ENCODE results near the gene LITAFD.
"Not testable (repeated sequence)": the region's sequence is repeated elsewhere in the genome, so short reads cannot be mapped to it uniquely, and the experiment has no call there.

LITAFD gene

DNA sequence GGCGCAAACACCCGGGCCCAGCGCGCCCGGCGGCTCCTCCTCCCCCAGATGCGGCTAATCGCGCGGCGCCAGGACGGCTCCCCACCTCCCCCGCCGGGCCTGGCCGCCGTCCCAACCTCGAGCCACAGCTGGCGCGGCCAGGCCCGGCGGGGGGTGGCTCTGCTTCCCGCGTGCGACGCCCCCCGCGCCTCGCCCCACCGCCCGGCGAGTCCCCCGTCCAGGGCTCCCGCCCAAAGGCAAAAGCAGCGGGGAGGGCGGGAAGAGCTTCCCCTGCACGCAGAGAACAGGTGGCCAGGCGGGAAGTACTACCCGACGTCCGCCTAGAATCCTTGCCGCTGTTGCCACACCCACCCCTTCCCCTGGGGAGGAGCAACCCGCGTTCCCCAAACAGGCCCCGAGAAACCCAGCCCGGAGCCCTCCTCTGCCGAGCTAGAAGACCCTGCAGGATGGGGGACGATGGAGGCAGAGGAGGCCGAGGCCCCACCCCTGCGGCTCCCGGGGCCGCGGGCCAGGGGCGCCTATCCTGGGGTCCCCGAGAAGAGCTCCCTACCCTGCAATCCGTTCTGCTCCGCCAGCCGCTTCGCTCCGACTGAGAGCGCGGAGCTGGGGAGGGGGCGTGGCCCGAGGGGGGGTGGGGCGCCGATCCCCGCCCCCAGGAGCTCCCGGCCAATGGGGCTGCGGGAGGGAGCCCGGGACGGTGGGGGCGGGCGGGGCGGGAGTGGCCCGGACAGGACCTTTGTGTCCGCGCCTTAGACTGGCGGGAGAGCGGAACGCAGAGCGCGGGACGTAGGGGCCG is 13.5 kb upstream of the LITAFD start, which contains the start of gene CARHSP1:
TSS of gene CARHSP1 (minus strand) at position 591 of the 796 bp plus-strand sequence. CDS start 9,678 bp downstream, outside the sequence.
- peak within 1 kb of the TSS; percentile 97 for H3K4me3 ChIP-seq (ENCODE audit: low read length)
- DNase-seq (ENCODE audit: low read depth, low spot score) = peak; percentile 86

DNA sequence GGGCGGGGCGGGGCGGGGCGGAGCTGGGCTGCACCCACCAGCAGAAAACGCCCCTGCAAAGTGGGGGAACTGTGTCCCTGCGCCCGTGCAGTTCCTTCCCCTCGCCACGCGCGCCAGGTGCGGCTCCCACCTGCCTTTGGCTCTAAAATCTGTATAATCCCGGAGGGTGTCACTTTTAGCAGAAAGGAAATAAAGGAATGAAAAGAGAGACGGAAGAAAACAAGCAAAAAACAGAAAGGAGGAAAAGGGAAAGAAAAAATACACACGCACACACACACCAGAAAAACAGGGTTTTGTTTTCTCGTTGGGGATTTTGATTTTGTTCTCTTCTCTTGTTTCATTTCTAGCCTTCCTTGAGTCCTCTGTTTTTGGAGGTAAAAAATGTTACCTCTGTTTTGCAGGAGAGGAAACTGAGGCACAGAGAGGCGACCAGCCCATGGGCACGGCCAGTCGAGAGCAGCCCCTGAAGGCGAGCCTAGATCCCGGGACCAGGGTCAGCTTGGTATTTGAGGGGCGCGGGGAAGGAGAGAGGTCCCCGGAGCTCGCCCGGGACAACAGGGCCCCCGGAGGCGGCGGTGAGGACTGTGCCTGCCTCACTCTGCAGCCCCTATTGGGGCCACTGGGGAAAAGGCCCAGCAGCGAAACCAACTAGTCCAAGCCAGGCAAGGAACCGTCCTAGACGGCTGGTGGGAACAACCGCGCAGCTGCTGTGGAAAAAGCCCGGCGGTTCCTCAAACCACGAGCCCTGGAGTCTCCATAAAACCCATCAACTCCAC is 12.8 kb upstream of the LITAFD start:
- H3K4me3 ChIP-seq (ENCODE audit: low read length) = peak overlapping the region; percentile 48
- DNase-seq (ENCODE audit: low read depth, low spot score) = no peak

GRCh38 chr16:8869988-8870241 is 12.2 kb upstream of the LITAFD start:
- not testable (repeated sequence) for DNase-seq (ENCODE audit: low read depth, low spot score); H3K4me3 ChIP-seq (ENCODE audit: low read length)

- no peak overlapping the region for H3K4me3 ChIP-seq (ENCODE audit: low read length)
- DNase-seq (ENCODE audit: low read depth, low spot score) = no peak
Observed at GRCh38 chr16:8872071-8872470, 10.1 kb upstream of the LITAFD start.

DNA sequence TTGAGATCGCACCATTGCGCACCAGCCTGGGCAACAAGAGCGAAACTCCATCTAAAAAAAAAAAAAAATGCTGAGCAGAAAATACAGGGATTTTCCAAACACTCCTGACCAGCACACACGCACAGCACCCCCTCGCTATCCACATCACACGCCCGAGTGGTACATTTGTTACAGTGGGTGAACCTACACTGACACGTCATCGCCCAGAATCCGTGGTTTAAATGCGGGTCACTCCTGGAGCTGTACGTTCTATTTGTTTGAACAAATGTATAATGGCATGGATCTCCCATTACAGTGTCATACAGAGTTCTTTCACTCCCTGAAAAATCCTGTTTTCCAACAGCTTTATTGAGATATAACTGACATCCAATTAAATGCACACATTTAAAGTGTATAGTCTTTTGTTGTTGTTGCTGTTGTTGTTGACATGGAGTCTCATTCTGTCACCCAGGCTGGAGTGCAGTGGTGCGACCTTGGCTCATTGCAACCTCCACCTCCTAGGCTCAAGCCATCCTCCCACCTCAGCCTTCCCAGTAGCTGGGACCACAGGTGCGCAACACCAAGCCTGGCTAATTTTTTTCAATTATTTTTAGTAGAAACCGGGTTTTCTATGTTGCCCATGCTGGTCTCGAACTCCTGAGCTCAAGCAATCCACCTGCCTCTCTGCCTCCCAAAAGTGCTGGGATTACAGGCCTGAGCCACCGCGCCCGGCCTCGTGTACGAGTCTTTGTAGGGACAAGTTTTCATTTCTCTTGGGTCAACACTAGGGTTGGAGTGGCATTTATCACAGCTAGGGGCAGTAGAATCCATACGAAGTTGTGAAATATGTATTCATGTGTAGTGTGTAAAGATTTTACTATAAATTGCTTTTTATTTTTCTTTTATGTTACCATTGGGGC is 8.9 kb upstream of the LITAFD start:
- no peak for DNase-seq (ENCODE audit: low read depth, low spot score)
- no peak overlapping the region for H3K4me3 ChIP-seq (ENCODE audit: low read length)

- DNase-seq (ENCODE audit: low read depth, low spot score) = not testable (repeated sequence)
Observed at GRCh38 chr16:8873866-8874195, 8.3 kb upstream of the LITAFD start.

GRCh38 chr16:8874388-8874787 is 7.8 kb upstream of the LITAFD start:
- H3K4me3 ChIP-seq (ENCODE audit: low read length) = no peak overlapping the region
- DNase-seq (ENCODE audit: low read depth, low spot score) = no peak

More at GRCh38 chr16:8873866-8874195, 8.3 kb upstream of the LITAFD start:
- not testable (repeated sequence) for H3K4me3 ChIP-seq (ENCODE audit: low read length)

- DNase-seq (ENCODE audit: low read depth, low spot score) = not testable (repeated sequence)
Observed at GRCh38 chr16:8875317-8875716, 6.8 kb upstream of the LITAFD start.

GRCh38 chr16:8877894-8878522 is 4.1 kb upstream of the LITAFD start:
- DNase-seq (ENCODE audit: low read depth, low spot score) = no peak
- no peak overlapping the region for H3K4me3 ChIP-seq (ENCODE audit: low read length)

More at GRCh38 chr16:8875317-8875716, 6.8 kb upstream of the LITAFD start:
- not testable (repeated sequence) for H3K4me3 ChIP-seq (ENCODE audit: low read length)

DNA sequence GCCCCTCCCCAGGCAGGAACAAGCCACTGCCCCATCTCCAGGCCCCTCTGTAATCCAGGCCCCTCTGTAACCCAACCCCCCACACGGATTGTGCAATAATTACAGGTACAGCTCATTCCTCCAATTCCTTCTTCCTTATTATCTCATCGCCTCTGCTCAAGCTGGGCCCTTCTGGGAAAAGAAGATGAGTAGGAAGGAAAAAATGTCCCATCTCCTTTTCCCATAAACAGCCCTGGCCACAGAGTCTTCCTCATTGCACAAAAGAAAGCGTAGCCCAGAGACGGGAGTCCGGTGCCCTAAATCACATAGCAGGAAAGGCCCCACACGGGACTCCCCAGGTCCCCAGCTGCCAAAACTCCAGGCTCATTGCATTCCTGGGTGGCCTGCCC is 3.6 kb upstream of the LITAFD start:
- H3K4me3 ChIP-seq (ENCODE audit: low read length) = no peak overlapping the region
- no peak for DNase-seq (ENCODE audit: low read depth, low spot score)

GRCh38 chr16:8880839-8881510 is 1.2 kb upstream of the LITAFD start:
- no peak for DNase-seq (ENCODE audit: low read depth, low spot score)
- no peak overlapping the region for H3K4me3 ChIP-seq (ENCODE audit: low read length)

GRCh38 chr16:8882725-8883377 is 700 bp downstream of the LITAFD start:
- no peak for DNase-seq (ENCODE audit: low read depth, low spot score)
- H3K4me3 ChIP-seq (ENCODE audit: low read length) = no peak overlapping the region

DNA sequence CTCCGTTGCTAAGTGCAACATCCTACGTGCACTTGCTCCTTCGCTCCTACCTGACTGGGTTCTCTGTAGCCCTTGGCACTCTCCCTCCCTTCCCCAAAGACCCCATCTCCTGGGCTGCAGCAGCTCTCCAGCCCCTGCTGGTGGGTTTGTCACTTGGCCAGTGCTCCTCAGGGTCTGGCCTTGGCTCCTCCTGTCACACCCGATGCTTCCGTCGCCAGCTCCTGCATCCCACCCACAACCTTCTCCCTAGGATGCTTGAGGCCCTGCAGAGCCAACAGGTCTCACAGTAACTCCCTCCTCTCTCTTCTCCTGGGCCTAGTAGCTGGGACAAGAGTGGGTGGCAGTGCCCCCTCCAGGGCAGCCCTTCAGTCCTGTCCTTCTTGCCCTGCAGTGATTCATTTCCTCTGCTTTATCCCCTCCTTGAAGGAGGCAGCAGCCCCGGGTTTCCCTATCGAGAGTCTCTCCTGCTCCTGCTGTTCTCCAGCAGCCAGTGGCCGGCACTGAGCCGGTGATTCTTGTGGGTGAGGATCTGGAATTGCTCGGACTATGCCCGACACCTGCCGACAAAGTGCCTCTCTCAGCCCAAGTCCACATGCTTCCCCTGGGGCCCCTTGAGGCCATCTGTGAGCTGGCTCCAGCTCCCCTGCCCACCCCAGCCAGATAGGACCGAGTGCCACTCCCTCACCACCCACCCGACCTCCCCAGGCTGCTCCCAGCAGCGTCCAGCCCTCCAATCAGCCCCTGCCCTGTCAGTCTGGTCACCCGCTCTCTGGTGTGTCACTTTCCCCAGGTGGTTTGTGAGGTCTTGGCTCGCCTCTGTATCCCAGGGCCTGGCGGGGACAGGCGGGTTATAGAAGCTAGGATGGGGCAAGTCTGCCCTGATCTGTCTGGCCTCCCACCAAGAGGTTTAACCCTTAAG is 3.8 kb downstream of the LITAFD start:
- no peak for DNase-seq (ENCODE audit: low read depth, low spot score)
- no peak overlapping the region for H3K4me3 ChIP-seq (ENCODE audit: low read length)

DNA sequence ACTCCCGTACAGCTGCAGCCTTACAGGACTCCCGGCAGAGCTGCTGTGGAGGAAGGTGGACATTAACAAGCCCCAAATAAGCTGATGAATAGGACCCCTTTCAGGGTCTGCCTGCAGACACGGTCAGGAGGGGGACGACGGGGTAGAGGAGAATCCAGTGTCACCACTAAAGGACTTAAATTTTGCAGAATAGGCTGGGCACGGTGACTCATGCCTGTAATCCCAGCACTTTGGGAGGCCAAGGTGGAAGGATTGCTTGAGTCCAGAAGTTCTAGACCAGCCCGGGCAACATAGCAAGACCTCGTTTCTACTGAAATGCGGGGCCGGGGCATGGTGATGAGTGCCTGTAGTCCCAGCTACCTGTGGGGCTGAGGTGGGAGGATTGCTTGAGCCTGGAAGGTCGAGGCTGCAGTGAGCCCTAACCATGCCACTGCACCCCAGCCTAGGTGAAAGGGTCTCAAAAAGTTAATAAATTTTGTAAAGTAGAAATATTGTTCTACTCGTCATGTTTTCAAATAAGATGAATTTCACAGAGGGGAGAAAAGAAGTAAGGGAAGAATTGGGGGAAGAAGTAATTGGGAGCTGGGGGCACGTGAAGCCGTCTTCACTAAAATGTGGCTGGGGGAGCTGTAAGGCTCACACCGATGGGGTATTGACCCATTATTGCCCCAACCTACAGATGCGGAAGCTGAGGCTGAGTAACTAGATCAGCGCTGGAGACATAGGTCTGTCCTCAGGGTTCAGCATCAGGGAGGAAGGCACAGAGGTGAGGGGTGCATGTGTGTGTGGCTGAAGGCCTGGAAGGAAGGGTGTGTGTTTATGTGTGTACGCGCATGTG is 4.7 kb downstream of the LITAFD start:
- DNase-seq (ENCODE audit: low read depth, low spot score) = no peak
- H3K4me3 ChIP-seq (ENCODE audit: low read length) = no peak overlapping the region

GRCh38 chr16:8887431-8887765 is 5.2 kb downstream of the LITAFD start:
- DNase-seq (ENCODE audit: low read depth, low spot score) = no peak
- H3K4me3 ChIP-seq (ENCODE audit: low read length) = no peak overlapping the region

DNA sequence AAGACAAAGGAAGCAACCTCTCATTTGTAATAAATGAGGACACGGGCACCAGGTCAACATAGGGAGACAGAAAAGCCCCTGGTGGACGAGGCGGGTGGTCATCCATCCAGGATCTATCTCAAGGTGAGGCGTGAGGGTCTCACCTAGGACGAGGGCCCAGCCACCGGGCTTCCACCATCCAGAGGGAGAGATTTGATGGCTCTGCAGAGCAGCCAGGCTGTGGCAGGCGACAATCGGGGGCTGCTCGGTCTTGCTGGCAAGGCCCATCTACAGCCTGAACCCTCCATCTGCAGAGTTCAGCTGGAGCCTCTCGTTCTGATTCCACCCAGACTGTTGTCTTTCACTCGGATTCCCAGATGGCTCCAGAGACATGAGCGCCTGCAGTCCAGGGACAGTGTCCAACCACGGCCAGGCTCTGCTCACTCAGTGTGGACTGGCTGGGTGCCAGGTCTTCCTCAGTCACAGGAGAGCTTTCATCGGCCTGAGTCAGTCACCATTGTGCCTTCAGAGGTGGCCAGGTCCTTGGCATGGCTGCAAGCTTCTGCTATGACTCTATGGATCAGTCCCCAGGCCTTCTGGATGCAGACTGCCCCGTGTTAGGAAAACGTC is 5.9 kb downstream of the LITAFD start:
- no peak overlapping the region for H3K4me3 ChIP-seq (ENCODE audit: low read length)
- no peak for DNase-seq (ENCODE audit: low read depth, low spot score)

All from Jurkat, Clone E6-1 (cell line).